ENCODE measurements around the gene CLMN. TPM values are rescaled to one million over a fixed set of nuclear protein-coding genes. Genes with fewer than 3 reads are reported as not detected.

The CLMN gene
- total RNA-seq, 4 donors from 2014 or later, result 3.3 to 14.1 (median 5.1) TPM

GRCh38 chr14:95305940-95306339 lies 13.8 kb downstream of the CLMN start:
- Histone ChIP-seq H3K4me3 (no peak overlapping the region), H3K27ac (no peak overlapping the region), H3K27me3 (peaks cover 0 to 5% (median 0%) of the 10 kb centered on the region in 4 donors), H3K36me3 (no peaks in the 10 kb centered on the region), H3K9me3 (no peaks in the 10 kb centered on the region), H3K4me1 (peaks cover 3 to 44% (median 7%) of the 10 kb centered on the region in 3 donors)
- WGBS, 2 donors, result 79 to 84% methylated on average over 4 of the region's 4 CpGs
- no peak for DNase-seq
- intact Hi-C loops (cut with DNase I), result no loop called here
- no peak for TF ChIP-seq POLR2A (IDR thresholded peaks at IDR 0.05)
- TF ChIP-seq, protein P1, sequence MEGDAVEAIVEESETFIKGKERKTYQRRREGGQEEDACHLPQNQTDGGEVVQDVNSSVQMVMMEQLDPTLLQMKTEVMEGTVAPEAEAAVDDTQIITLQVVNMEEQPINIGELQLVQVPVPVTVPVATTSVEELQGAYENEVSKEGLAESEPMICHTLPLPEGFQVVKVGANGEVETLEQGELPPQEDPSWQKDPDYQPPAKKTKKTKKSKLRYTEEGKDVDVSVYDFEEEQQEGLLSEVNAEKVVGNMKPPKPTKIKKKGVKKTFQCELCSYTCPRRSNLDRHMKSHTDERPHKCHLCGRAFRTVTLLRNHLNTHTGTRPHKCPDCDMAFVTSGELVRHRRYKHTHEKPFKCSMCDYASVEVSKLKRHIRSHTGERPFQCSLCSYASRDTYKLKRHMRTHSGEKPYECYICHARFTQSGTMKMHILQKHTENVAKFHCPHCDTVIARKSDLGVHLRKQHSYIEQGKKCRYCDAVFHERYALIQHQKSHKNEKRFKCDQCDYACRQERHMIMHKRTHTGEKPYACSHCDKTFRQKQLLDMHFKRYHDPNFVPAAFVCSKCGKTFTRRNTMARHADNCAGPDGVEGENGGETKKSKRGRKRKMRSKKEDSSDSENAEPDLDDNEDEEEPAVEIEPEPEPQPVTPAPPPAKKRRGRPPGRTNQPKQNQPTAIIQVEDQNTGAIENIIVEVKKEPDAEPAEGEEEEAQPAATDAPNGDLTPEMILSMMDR (IDR thresholded peaks at IDR 0.05), result no peak

DNA sequence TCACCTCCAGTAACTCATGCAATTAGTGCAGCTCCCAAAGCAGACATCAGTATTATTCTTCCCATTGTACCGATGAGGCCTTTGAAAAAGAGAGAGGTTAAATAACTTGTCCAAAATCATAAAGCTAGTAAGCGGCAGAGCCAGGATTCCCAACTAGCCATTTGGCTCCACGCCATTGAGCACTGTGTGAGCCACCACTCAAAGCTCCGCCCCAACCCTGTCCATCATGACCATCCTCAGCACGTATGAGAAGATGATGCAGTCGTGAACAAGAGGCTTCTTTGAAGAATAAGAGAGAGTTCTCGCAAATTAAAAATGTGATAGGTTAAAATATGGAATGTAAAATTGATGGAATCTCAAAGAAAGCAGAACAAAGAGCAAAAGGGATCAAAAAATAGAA lies 14.6 kb downstream of the CLMN start:
- TF ChIP-seq POLR2A (IDR thresholded peaks at IDR 0.05), result no peak
- TF ChIP-seq, protein P1 (IDR thresholded peaks at IDR 0.05), result no peak
- intact Hi-C loops (cut with DNase I), result no loop called here
- Histone ChIP-seq H3K27me3 (peaks cover 0 to 6% (median 0%) of the 10 kb centered on the region in 4 donors), H3K4me1 (peaks cover 3 to 45% (median 7%) of the 10 kb centered on the region in 3 donors), H3K27ac (no peak overlapping the region), H3K9me3 (no peaks in the 10 kb centered on the region), H3K4me3 (no peak overlapping the region), H3K36me3 (no peaks in the 10 kb centered on the region)
- WGBS, 2 donors, result 81% methylated on average over 7 of the region's 7 CpGs
- no peak for DNase-seq

GRCh38 chr14:95304342-95304741 lies 15.4 kb downstream of the CLMN start:
- WGBS, 2 donors, result 70 to 71% methylated on average over 2 to 3 of the region's 3 CpGs
- H3K27ac ChIP-seq, result no peak overlapping the region
- peaks cover 3 to 47% (median 7%) of the 10 kb centered on the region in 3 donors for H3K4me1 ChIP-seq
- H3K27me3 ChIP-seq, result peaks cover 0 to 9% (median 0%) of the 10 kb centered on the region in 4 donors
- H3K36me3 ChIP-seq, result no peaks in the 10 kb centered on the region
- intact Hi-C loops (cut with DNase I), result no loop called here
- DNase-seq, result no peak
- TF ChIP-seq, protein P1 (IDR thresholded peaks at IDR 0.05), result no peak
- TF ChIP-seq POLR2A (IDR thresholded peaks at IDR 0.05), result no peak
- H3K4me3 ChIP-seq, result no peak overlapping the region
- H3K9me3 ChIP-seq, result no peaks in the 10 kb centered on the region

- DNase-seq, result no peak
- TF ChIP-seq, protein P1 (IDR thresholded peaks at IDR 0.05), result no peak
- TF ChIP-seq POLR2A (IDR thresholded peaks at IDR 0.05), result no peak
- Histone ChIP-seq H3K4me3 (no peak overlapping the region), H3K36me3 (no peaks in the 10 kb centered on the region), H3K4me1 (peaks cover 3 to 47% (median 7%) of the 10 kb centered on the region in 3 donors), H3K27me3 (peaks cover 0 to 9% (median 0%) of the 10 kb centered on the region in 4 donors), H3K27ac (no peak overlapping the region), H3K9me3 (no peaks in the 10 kb centered on the region)
- intact Hi-C loops (cut with DNase I), result no loop called here
- 83 to 88% methylated on average over 2 to 4 of the region's 4 CpGs for WGBS, 2 donors
Observed at GRCh38 chr14:95303552-95303951, 16.2 kb downstream of the CLMN start.

- no peak for TF ChIP-seq POLR2A (IDR thresholded peaks at IDR 0.05)
- TF ChIP-seq, protein P1 (IDR thresholded peaks at IDR 0.05), result no peak
Observed at GRCh38 chr14:95302667-95303506, 16.8 kb downstream of the CLMN start.

More at GRCh38 chr14:95302667-95303506, 16.8 kb downstream of the CLMN start:
- no peak overlapping the region for H3K27ac ChIP-seq
- H3K36me3 ChIP-seq, result no peaks in the 10 kb centered on the region
- intact Hi-C loops (cut with DNase I), result no loop called here
- 46 to 71% methylated on average over 3 to 7 of the region's 10 CpGs for WGBS, 2 donors
- no peaks in the 10 kb centered on the region for H3K9me3 ChIP-seq
- peaks cover 3 to 45% (median 7%) of the 10 kb centered on the region in 3 donors for H3K4me1 ChIP-seq
- no peak overlapping the region for H3K4me3 ChIP-seq
- DNase-seq, result no peak
- H3K27me3 ChIP-seq, result peaks cover 0 to 9% (median 0%) of the 10 kb centered on the region in 4 donors
